CD4-positive, CD25-positive, alpha-beta regulatory T cell (primary cell): ENCODE results near the gene CAPN11. TPM values are rescaled to one million over a fixed set of nuclear protein-coding genes. Genes with fewer than 3 reads are reported as not detected.

ENCODE experiments used
- ATAC-seq, 2 donors: fragments of 150-1000 bp; cut with Tn5 transposase; one replicate each; pipeline ENCODE4 v1.10.0; 2021; ENCODE audit warnings: low read depth in 2 of 2, moderate number of reproducible peaks in 2 of 2, moderate library complexity in 1 of 2
- DNase-seq, 3 donors: peaks; one replicate each; pipeline versions ENCODE4 v3.0.0 to v3.0.0-alpha.2; 2012 to 2022; ENCODE audit warnings: mixed read lengths in 1 of 3
- H3K27ac ChIP-seq: one replicate; pipeline ENCODE4 v1.7.0; 2013; ENCODE audit warnings: mild to moderate bottlenecking, low read length; ENCODE audit not compliant: insufficient read depth, poor library complexity, severe bottlenecking
- H3K27me3 ChIP-seq: one replicate; pipeline ENCODE4 v1.7.0; 2013; ENCODE audit warnings: low read length; ENCODE audit not compliant: control insufficient read depth, insufficient read depth
- H3K36me3 ChIP-seq: one replicate; pipeline ENCODE4 v1.7.0; 2013; ENCODE audit warnings: mild to moderate bottlenecking, low read length, moderate library complexity; ENCODE audit not compliant: control insufficient read depth, insufficient read depth
- H3K4me1 ChIP-seq: 2 replicates; pipeline ENCODE4 v1.7.0; 2013; ENCODE audit warnings: mild to moderate bottlenecking, low read length; ENCODE audit not compliant: insufficient read depth, control insufficient read depth, poor library complexity, severe bottlenecking
- H3K4me3 ChIP-seq: one replicate; pipeline ENCODE4 v1.7.0; 2013; ENCODE audit warnings: low read depth, mild to moderate bottlenecking, low read length, moderate library complexity
- H3K9me3 ChIP-seq, 2 experiments: 1 replicate in 1 of 2; 2 replicates in 1 of 2; pipeline ENCODE4 v1.7.0; 2013; ENCODE audit warnings: low read length in 2 of 2, mild to moderate bottlenecking in 1 of 2, moderate library complexity in 1 of 2; ENCODE audit not compliant: control insufficient read depth in 2 of 2
- H3K27ac Mint-ChIP-seq, 3 donors: one replicate each; pipeline ENCODE4 v1.8.0; 2020 to 2022; ENCODE audit warnings: mild to moderate bottlenecking in 3 of 3, mixed read lengths in 3 of 3, moderate library complexity in 2 of 3
- H3K27me3 Mint-ChIP-seq: one replicate; pipeline ENCODE4 v1.8.0; 2022; ENCODE audit warnings: mild to moderate bottlenecking, mixed read lengths
- H3K36me3 Mint-ChIP-seq: one replicate; pipeline ENCODE4 v1.8.0; 2020; ENCODE audit warnings: mixed read lengths
- H3K4me1 Mint-ChIP-seq, 4 donors: one replicate each; pipeline ENCODE4 v1.8.0; 2020 to 2022; ENCODE audit warnings: mixed read lengths in 4 of 4, mild to moderate bottlenecking in 1 of 4
- H3K4me3 Mint-ChIP-seq, 4 donors: one replicate each; pipeline ENCODE4 v1.8.0; 2020 to 2022; ENCODE audit warnings: mild to moderate bottlenecking in 4 of 4, mixed read lengths in 4 of 4, moderate library complexity in 3 of 4
- H3K9me3 Mint-ChIP-seq, 7 donors: one replicate each; pipeline ENCODE4 v1.8.0; 2020 to 2022; ENCODE audit warnings: mixed read lengths in 7 of 7, mild to moderate bottlenecking in 3 of 7, moderate library complexity in 2 of 7
- polyA plus RNA-seq, 4 donors: library from polyadenylated mRNA; unstranded; fragments of 300-500 nt; fragmentation: Illumina TruSeq; gene quantifications; one replicate each; pipeline ENCODE4 v1.2.3, GENCODE V29; 2021
- total RNA-seq: library from RNA; stranded (reverse); gene quantifications from one replicate; pipeline ENCODE4 v1.2.3, GENCODE V29; 2022

CAPN11 gene
- total and polyA plus RNA-seq, 5 donors from 2014 or later: not detected

- Histone ChIP-seq H3K27ac (peak overlapping the region; percentile 92), H3K4me3 (peak overlapping the region; percentile 93), H3K27me3 (no peaks in the 10 kb centered on the region), H3K36me3 (no peaks in the 10 kb centered on the region), H3K4me1 (peaks cover 53% of the 10 kb centered on the region), H3K9me3 (no peaks in the 10 kb centered on the region)
- DNase-seq (peak; percentile 40 to 64 (median 44)), ATAC-seq (peak; percentile 37 to 40)
- Mint-ChIP-seq H3K4me3 (peak overlapping the region; percentile 86 to 97 (median 93)), H3K36me3 (peaks cover 4% of the 10 kb centered on the region), H3K27me3 (no peaks in the 10 kb centered on the region), H3K9me3 (no peaks in the 10 kb centered on the region), H3K27ac (peak overlapping the region; percentile 91 to 99 (median 98)), H3K4me1 (peaks cover 26 to 61% (median 47%) of the 10 kb centered on the region in 4 donors)
These were observed 32.1 kb upstream of the CAPN11 start for GRCh38 chr6:44126320-44127149.

GRCh38 chr6:44127186-44128019, 31.2 kb upstream of the CAPN11 start, which contains the start of the genes MRPL14 and TMEM63B:
Gene MRPL14, minus strand, starts transcription at chr6:44127452. Its CDS starts 10,841 bp downstream, at chr6:44116611.
Gene TMEM63B, plus strand, starts transcription at chr6:44127554. Its CDS starts 7,031 bp downstream, at chr6:44134585.
- ATAC-seq: peak; percentile 85
- no peaks in the 10 kb centered on the region for H3K27me3 ChIP-seq
- no peaks in the 10 kb centered on the region for H3K9me3 Mint-ChIP-seq
- peaks cover 53% of the 10 kb centered on the region for H3K4me1 ChIP-seq
- H3K27ac Mint-ChIP-seq: peak within 1 kb of the TSS; percentile 91 to 99 (median 98)
- H3K4me1 Mint-ChIP-seq: peaks cover 24 to 66% (median 49%) of the 10 kb centered on the region in 4 donors
- peaks cover 4% of the 10 kb centered on the region for H3K36me3 Mint-ChIP-seq
- H3K4me3 Mint-ChIP-seq: peak within 1 kb of the TSS; percentile 86 to 97 (median 93)
- DNase-seq: peak; percentile 86 to 89 (median 88)
- H3K4me3 ChIP-seq: peak within 1 kb of the TSS; percentile 93
- H3K27ac ChIP-seq: peak within 1 kb of the TSS; percentile 92
- no peaks in the 10 kb centered on the region for H3K9me3 ChIP-seq
- no peaks in the 10 kb centered on the region for H3K27me3 Mint-ChIP-seq
- no peaks in the 10 kb centered on the region for H3K36me3 ChIP-seq

GRCh38 chr6:44128020-44128917, 30.4 kb upstream of the CAPN11 start:
- Histone ChIP-seq H3K27ac (no peak overlapping the region), H3K36me3 (no peaks in the 10 kb centered on the region), H3K27me3 (no peaks in the 10 kb centered on the region), H3K4me3 (no peak overlapping the region), H3K9me3 (no peaks in the 10 kb centered on the region), H3K4me1 (peaks cover 44% of the 10 kb centered on the region)
- DNase-seq (peak in 1 of 3 donors; percentile 18), ATAC-seq (no peak)
- H3K27me3 Mint-ChIP-seq: no peaks in the 10 kb centered on the region
- peaks cover 16 to 62% (median 45%) of the 10 kb centered on the region in 4 donors for H3K4me1 Mint-ChIP-seq
- H3K27ac Mint-ChIP-seq: peak overlapping the region in 1 of 3 donors; percentile 32
- peaks cover 9% of the 10 kb centered on the region for H3K36me3 Mint-ChIP-seq
- peak overlapping the region; percentile 79 to 92 (median 86) for H3K4me3 Mint-ChIP-seq
- H3K9me3 Mint-ChIP-seq: peaks cover 0 to 2% (median 0%) of the 10 kb centered on the region in 7 donors

- ATAC-seq (no peak), DNase-seq (no peak)
- Mint-ChIP-seq H3K9me3 (peaks cover 0 to 2% (median 0%) of the 10 kb centered on the region in 7 donors), H3K4me3 (peak overlapping the region; percentile 77 to 89 (median 86)), H3K27me3 (no peaks in the 10 kb centered on the region), H3K27ac (no peak overlapping the region), H3K4me1 (peaks cover 13 to 55% (median 31%) of the 10 kb centered on the region in 4 donors), H3K36me3 (peaks cover 16% of the 10 kb centered on the region)
- H3K4me1 ChIP-seq: peaks cover 30% of the 10 kb centered on the region
- no peaks in the 10 kb centered on the region for H3K27me3 ChIP-seq
- no peaks in the 10 kb centered on the region for H3K36me3 ChIP-seq
- no peak overlapping the region for H3K4me3 ChIP-seq
- no peak overlapping the region for H3K27ac ChIP-seq
- H3K9me3 ChIP-seq: no peaks in the 10 kb centered on the region
These were observed 28.7 kb upstream of the CAPN11 start for GRCh38 chr6:44129841-44130322.

GRCh38 chr6:44131892-44132291, 26.7 kb upstream of the CAPN11 start:
- Histone ChIP-seq H3K4me3 (no peak overlapping the region), H3K4me1 (peaks cover 11% of the 10 kb centered on the region), H3K9me3 (no peaks in the 10 kb centered on the region), H3K27me3 (no peaks in the 10 kb centered on the region), H3K36me3 (no peaks in the 10 kb centered on the region), H3K27ac (no peak overlapping the region)
- peaks cover 14% of the 10 kb centered on the region for H3K36me3 Mint-ChIP-seq
- H3K27me3 Mint-ChIP-seq: peaks cover 4% of the 10 kb centered on the region
- H3K27ac Mint-ChIP-seq: peak overlapping the region in 1 of 3 donors; percentile 31
- H3K9me3 Mint-ChIP-seq: peaks cover 0 to 2% (median 0%) of the 10 kb centered on the region in 7 donors
- peaks cover 0 to 38% (median 15%) of the 10 kb centered on the region in 4 donors for H3K4me1 Mint-ChIP-seq
- peak overlapping the region in 2 of 4 donors; percentile 40 to 73 for H3K4me3 Mint-ChIP-seq
- no peak for ATAC-seq
- no peak for DNase-seq

- H3K4me3 Mint-ChIP-seq: peak overlapping the region in 2 of 4 donors; percentile 40 to 73
- H3K27me3 ChIP-seq: no peaks in the 10 kb centered on the region
- peak overlapping the region in 2 of 3 donors; percentile 6 to 31 for H3K27ac Mint-ChIP-seq
These were observed 26.1 kb upstream of the CAPN11 start for GRCh38 chr6:44132476-44132875.

More at GRCh38 chr6:44132476-44132875, 26.1 kb upstream of the CAPN11 start:
- ATAC-seq (no peak), DNase-seq (no peak)
- peaks cover 14% of the 10 kb centered on the region for H3K36me3 Mint-ChIP-seq
- H3K27ac ChIP-seq: no peak overlapping the region
- peaks cover 0 to 38% (median 15%) of the 10 kb centered on the region in 4 donors for H3K4me1 Mint-ChIP-seq
- no peak overlapping the region for H3K4me3 ChIP-seq
- H3K36me3 ChIP-seq: no peaks in the 10 kb centered on the region
- H3K27me3 Mint-ChIP-seq: peaks cover 4% of the 10 kb centered on the region
- H3K9me3 Mint-ChIP-seq: peaks cover 0 to 2% (median 0%) of the 10 kb centered on the region in 7 donors
- no peaks in the 10 kb centered on the region for H3K9me3 ChIP-seq
- peaks cover 11% of the 10 kb centered on the region for H3K4me1 ChIP-seq
